WTC11 (cell line): ENCODE data around the gene GPC6. TPM values are rescaled to one million over a fixed set of nuclear protein-coding genes. Genes with fewer than 3 reads are reported as not detected.

Experiments
- ATAC-seq: fragments of 200-7000 bp; cut with Tn5 transposase; 2 replicates; pipeline ENCODE4 v1.10.0; 2021; ENCODE audit warnings: mild to moderate bottlenecking, moderate library complexity
- CTCF ChIA-PET: fragments of 300-600 bp; sonication (Branson Sonifier 250); formaldehyde crosslinking; loops from one replicate; lab custom pipeline; 2021; ENCODE audit warnings: antibody characterized with exemption; lab: Charles Lee
- POLR2A ChIA-PET: fragments of 350-600 bp; sonication (Branson Sonifier 250); formaldehyde crosslinking; loops from one replicate; lab custom pipeline; 2021; ENCODE audit warnings: antibody characterized with exemption; lab: Charles Lee
- DNase-seq: peaks from one replicate; pipeline ENCODE4 v3.0.0; 2021; ENCODE audit warnings: low spot score
- H3K27ac Mint-ChIP-seq: 2 replicates; pipeline ENCODE4 v1.8.0; 2021; ENCODE audit warnings: mixed read lengths
- H3K27me3 Mint-ChIP-seq: 2 replicates; pipeline ENCODE4 v1.8.0; 2021; ENCODE audit warnings: low read depth, mild to moderate bottlenecking, moderate library complexity, mixed read lengths
- H3K36me3 Mint-ChIP-seq: 2 replicates; pipeline ENCODE4 v1.8.0; 2021; ENCODE audit warnings: mixed read lengths
- H3K4me1 Mint-ChIP-seq: 2 replicates; pipeline ENCODE4 v1.8.0; 2022; ENCODE audit warnings: mixed read lengths
- H3K4me3 Mint-ChIP-seq: 2 replicates; pipeline ENCODE4 v1.8.0; 2021; ENCODE audit warnings: mild to moderate bottlenecking, moderate library complexity, mixed read lengths
- H3K9me3 Mint-ChIP-seq: 2 replicates; pipeline ENCODE4 v1.8.0; 2021; ENCODE audit warnings: mixed read lengths
- ATF3 ChIP-seq: sonication (generic); formaldehyde crosslinking; conservative IDR thresholded peaks from 2 replicates; pipeline ENCODE4 v1.8.1; 2022; ENCODE audit warnings: mild to moderate bottlenecking, missing genetic modification reagents
- FOXJ3 ChIP-seq: sonication (generic); formaldehyde crosslinking; IDR thresholded peaks from 2 replicates; pipeline ENCODE4 v1.9.0; 2021; ENCODE audit warnings: missing genetic modification reagents, mild to moderate bottlenecking, borderline replicate concordance
- GABPB1 ChIP-seq: sonication (generic); formaldehyde crosslinking; IDR thresholded peaks from 2 replicates; pipeline ENCODE4 v1.8.1; 2023; ENCODE audit warnings: mild to moderate bottlenecking, missing genetic modification reagents
- HMGXB4 ChIP-seq: sonication (generic); formaldehyde crosslinking; IDR thresholded peaks from 2 replicates; pipeline ENCODE4 v1.8.1; 2023; ENCODE audit warnings: mild to moderate bottlenecking, moderate library complexity, missing genetic modification reagents
- JUN ChIP-seq: sonication (generic); formaldehyde crosslinking; IDR thresholded peaks from 2 replicates; pipeline ENCODE4 v1.8.0; 2023; ENCODE audit warnings: mild to moderate bottlenecking, missing genetic modification reagents
- NFE2L1 ChIP-seq: sonication (generic); formaldehyde crosslinking; IDR thresholded peaks from 2 replicates; pipeline ENCODE4 v1.8.1; 2023; ENCODE audit warnings: missing genetic modification reagents
- NR3C1 ChIP-seq: sonication (generic); formaldehyde crosslinking; conservative IDR thresholded peaks from 2 replicates; pipeline ENCODE4 v1.8.1; 2023; ENCODE audit warnings: low read depth, mild to moderate bottlenecking, missing genetic modification reagents
- RELA ChIP-seq: sonication (generic); formaldehyde crosslinking; IDR thresholded peaks from 2 replicates; pipeline ENCODE4 v1.8.1; 2022; ENCODE audit warnings: missing genetic modification reagents, mild to moderate bottlenecking, borderline replicate concordance
- SMAD3 ChIP-seq: sonication (generic); formaldehyde crosslinking; IDR thresholded peaks from 2 replicates; pipeline ENCODE4 v1.8.0; 2022; ENCODE audit warnings: missing genetic modification reagents, mild to moderate bottlenecking, borderline replicate concordance
- ZBTB21 ChIP-seq: sonication (generic); formaldehyde crosslinking; IDR thresholded peaks from 2 replicates; pipeline ENCODE4 v1.8.1; 2023; ENCODE audit warnings: mild to moderate bottlenecking, missing genetic modification reagents, borderline replicate concordance
- ZNF219 ChIP-seq: sonication (generic); formaldehyde crosslinking; IDR thresholded peaks from 2 replicates; pipeline ENCODE4 v1.8.0; 2023; ENCODE audit warnings: missing genetic modification reagents, mild to moderate bottlenecking, borderline replicate concordance
- ZNF317 ChIP-seq: sonication (generic); formaldehyde crosslinking; IDR thresholded peaks from 2 replicates; pipeline ENCODE4 v1.8.1; 2023; ENCODE audit warnings: low read depth, mild to moderate bottlenecking, moderate library complexity, missing genetic modification reagents, borderline replicate concordance
- ZNF396 ChIP-seq: fragments of 250-450 bp; sonication (Bioruptor Pico); IDR thresholded peaks from 2 replicates; pipeline ENCODE4 v1.8.0; 2021; ENCODE audit warnings: mild to moderate bottlenecking, moderate library complexity, borderline replicate concordance
- ZNF512 ChIP-seq: sonication (generic); formaldehyde crosslinking; IDR thresholded peaks from 2 replicates; pipeline ENCODE4 v1.8.1; 2022; ENCODE audit warnings: missing genetic modification reagents, borderline replicate concordance
- total RNA-seq: library from RNA; stranded (reverse); gene quantifications from 3 replicates; pipeline ENCODE4 v1.2.3, GENCODE V29; 2021
- TF ChIP-seq, protein P1 (sequence below): sonication (generic); formaldehyde crosslinking; IDR thresholded peaks from 2 replicates; pipeline ENCODE4 v1.8.1; 2023; ENCODE audit warnings: mild to moderate bottlenecking, missing genetic modification reagents, borderline replicate concordance

The GPC6 gene
- total RNA-seq, 1 experiment from 2014 or later = 19.5 TPM

DNA sequence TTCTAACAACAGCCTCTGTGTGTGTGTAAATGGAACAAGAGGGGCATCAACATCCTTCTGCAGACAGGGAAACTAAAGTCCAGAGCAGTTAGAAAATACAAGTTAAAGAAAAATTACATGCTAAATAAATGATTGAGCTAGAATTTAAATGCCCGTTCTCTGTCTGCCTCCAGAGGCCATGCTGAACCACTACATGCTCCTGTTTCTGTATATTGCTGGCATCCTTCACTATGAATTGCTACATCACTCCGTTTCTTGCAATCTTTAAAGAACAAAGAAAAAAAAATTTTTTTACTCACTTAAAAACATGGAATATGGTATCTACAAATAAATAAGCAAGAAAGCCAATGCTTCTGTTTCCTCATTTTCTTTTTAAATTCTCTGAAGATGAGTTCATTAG is 1205.0 kb downstream of the GPC6 start:
- Mint-ChIP-seq H3K4me1 (peaks cover 13% of the 10 kb centered on the region), H3K27ac (no peak overlapping the region), H3K27me3 (no peaks in the 10 kb centered on the region), H3K36me3 (0 out of 2 replicates have a peak, but pooled peaks cover 5% of the 10 kb centered on the region)
- DNase-seq (no peak), ATAC-seq (no peak)
- TF ChIP-seq ZNF396 (CRISPR knock-in tag) (no peak), FOXJ3 (CRISPR knock-in tag) (no peak), JUN (CRISPR knock-in tag) (no peak), ATF3 (CRISPR knock-in tag) (no peak)
- TF ChIP-seq, all 79 proteins: peak for 0
- Mint-ChIP-seq H3K4me3 (no peak overlapping the region), H3K9me3 (peaks cover 10% of the 10 kb centered on the region)
- CTCF ChIA-PET = interaction anchor here (1.8 kb wide), 1 partner anchor 15 kb away, joined by 5 read pairs; no protein-coding TSS in a partner anchor
- POLR2A ChIA-PET = no interaction called here

GRCh38 chr13:94431987-94432386 is 1205.4 kb downstream of the GPC6 start:
- ATAC-seq (no peak), DNase-seq (no peak)
- TF ChIP-seq ZNF317 (CRISPR knock-in tag) = no peak
- TF ChIP-seq NR3C1 (CRISPR knock-in tag) = no peak
- no peak for TF ChIP-seq NFE2L1 (CRISPR knock-in tag)
- no peak for TF ChIP-seq ZNF512 (CRISPR knock-in tag)
- TF ChIP-seq ZNF219 (CRISPR knock-in tag) = no peak
- POLR2A ChIA-PET = no interaction called here
- CTCF ChIA-PET = interaction anchor here (0.6 to 3.0 kb wide), 3 partner anchors 15 to 188 kb away, joined by 3 to 26 read pairs (median 5); no protein-coding TSS in a partner anchor
- Mint-ChIP-seq H3K27me3 (no peaks in the 10 kb centered on the region), H3K9me3 (peaks cover 10% of the 10 kb centered on the region), H3K27ac (no peak overlapping the region), H3K36me3 (0 out of 2 replicates have a peak, but pooled peaks cover 5% of the 10 kb centered on the region), H3K4me1 (peaks cover 13% of the 10 kb centered on the region), H3K4me3 (no peak overlapping the region)

DNA sequence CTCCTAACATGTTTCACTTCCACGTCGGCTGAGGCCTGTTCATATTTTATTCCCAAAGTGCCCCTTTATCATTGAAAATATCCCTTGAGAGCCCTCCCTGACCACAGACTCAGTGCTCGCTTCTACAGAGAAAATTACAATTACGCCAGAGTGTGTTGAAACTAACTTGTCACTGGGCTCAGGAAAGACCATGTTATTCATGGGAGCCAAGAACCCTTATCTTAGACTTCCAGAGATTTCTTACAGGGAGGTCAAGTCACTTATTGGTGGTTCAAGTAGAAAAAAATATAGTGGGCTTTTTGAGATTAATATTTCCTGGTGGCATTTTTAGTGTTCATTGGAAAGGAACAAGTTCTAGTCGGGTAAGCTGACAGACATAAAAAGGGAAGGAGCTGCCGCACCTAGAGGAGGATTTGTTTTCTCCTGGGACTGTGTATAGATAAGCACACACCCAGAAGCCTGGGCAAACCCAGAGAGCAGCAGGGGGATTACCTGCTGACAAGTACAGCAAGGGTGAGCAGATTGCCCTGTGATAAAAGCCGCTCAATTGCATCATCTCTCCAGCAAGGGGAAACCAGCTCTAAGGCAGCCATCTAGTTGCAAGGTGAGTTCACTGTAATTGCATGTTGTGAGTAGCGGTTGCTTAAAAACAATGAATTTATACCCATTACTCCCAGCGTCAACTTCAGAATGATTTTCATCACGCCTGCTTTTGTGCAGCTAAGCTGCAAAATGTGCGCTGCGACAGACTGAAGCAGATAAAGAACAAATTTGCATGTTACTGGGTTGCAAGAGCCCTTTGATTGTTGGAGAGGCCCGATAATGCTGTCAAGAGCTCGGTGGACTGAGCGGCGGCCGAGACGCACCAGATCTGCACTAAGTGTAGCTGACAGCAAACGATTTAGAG is 1206.7 kb downstream of the GPC6 start:
- no peak overlapping the region for H3K27ac Mint-ChIP-seq
- H3K4me3 Mint-ChIP-seq = no peak overlapping the region
- POLR2A ChIA-PET = interaction anchor here (0.5 to 0.9 kb wide), 2 partner anchors 117 to 1211 kb away, joined by 3 to 4 read pairs; no protein-coding TSS in a partner anchor

More for the DNA sequence above, 1206.7 kb downstream of the GPC6 start:
- TF ChIP-seq, protein P1, sequence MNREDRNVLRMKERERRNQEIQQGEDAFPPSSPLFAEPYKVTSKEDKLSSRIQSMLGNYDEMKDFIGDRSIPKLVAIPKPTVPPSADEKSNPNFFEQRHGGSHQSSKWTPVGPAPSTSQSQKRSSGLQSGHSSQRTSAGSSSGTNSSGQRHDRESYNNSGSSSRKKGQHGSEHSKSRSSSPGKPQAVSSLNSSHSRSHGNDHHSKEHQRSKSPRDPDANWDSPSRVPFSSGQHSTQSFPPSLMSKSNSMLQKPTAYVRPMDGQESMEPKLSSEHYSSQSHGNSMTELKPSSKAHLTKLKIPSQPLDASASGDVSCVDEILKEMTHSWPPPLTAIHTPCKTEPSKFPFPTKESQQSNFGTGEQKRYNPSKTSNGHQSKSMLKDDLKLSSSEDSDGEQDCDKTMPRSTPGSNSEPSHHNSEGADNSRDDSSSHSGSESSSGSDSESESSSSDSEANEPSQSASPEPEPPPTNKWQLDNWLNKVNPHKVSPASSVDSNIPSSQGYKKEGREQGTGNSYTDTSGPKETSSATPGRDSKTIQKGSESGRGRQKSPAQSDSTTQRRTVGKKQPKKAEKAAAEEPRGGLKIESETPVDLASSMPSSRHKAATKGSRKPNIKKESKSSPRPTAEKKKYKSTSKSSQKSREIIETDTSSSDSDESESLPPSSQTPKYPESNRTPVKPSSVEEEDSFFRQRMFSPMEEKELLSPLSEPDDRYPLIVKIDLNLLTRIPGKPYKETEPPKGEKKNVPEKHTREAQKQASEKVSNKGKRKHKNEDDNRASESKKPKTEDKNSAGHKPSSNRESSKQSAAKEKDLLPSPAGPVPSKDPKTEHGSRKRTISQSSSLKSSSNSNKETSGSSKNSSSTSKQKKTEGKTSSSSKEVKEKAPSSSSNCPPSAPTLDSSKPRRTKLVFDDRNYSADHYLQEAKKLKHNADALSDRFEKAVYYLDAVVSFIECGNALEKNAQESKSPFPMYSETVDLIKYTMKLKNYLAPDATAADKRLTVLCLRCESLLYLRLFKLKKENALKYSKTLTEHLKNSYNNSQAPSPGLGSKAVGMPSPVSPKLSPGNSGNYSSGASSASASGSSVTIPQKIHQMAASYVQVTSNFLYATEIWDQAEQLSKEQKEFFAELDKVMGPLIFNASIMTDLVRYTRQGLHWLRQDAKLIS (CRISPR knock-in tag) = no peak
- TF ChIP-seq GABPB1 (peak; percentile 95), RELA (CRISPR knock-in tag) (no peak), ZNF317 (CRISPR knock-in tag) (no peak), HMGXB4 (CRISPR knock-in tag) (no peak), SMAD3 (CRISPR knock-in tag) (no peak), ZBTB21 (CRISPR knock-in tag) (no peak)
- peaks cover 10% of the 10 kb centered on the region for H3K9me3 Mint-ChIP-seq
- peak; percentile 86 for ATAC-seq
- no peaks in the 10 kb centered on the region for H3K27me3 Mint-ChIP-seq
- H3K4me1 Mint-ChIP-seq = peaks cover 13% of the 10 kb centered on the region
- CTCF ChIA-PET = interaction anchor here (1.0 to 5.1 kb wide), 8 partner anchors 17 to 228 kb away, joined by 3 to 26 read pairs (median 8); partner anchors contain the start of gene TGDS
- H3K36me3 Mint-ChIP-seq = 0 out of 2 replicates have a peak, but pooled peaks cover 5% of the 10 kb centered on the region
- peak; percentile 18 for DNase-seq
